ENCODE data around the gene QSOX1.

QSOX1 gene

DNA sequence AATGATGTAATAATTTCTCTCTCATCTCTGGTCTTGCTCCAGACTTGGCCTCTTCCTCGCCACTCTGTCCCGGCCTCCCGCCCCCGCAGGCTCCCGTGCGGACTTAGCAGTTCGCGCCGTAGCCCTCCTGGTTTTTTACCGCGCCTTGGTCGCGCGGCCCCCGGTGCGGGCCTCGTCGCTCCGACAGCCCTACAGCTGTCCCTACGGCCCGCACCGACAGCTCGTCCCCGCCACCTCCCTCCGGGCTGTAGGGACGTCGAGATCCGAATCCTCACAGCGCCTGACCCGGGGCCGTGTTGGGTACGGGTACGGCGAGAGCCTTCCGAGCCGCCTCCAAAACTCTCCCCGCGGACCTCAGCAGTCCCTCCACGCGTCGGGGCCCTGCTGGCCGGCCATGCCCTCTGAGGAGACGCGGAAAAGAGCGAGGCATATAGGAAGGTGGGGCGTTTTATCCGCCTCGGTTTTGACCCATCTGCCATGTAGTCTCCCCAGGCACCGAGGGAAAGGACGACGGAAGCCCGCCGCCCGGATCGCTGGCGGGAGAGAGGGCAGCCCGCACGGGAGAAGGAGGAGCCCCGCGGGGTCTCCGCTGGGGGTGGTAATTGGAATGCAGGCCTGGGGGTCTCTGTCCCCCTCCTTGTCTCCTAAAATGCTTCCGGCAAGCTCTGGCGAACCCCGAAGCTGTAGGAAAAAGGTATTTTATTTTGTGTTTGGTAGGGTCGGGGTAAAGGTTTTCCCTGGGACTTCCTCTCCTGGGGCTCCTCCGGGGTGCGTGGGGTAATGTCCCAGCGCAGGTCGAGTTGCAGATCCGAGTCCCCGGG lies 78.7 kb downstream of the QSOX1 start:
- H3K27ac Mint-ChIP-seq, result no peak overlapping the region
- no peaks in the 10 kb centered on the region for H3K36me3 Mint-ChIP-seq (ENCODE audit: low read depth)
- peaks cover 97% of the 10 kb centered on the region for H3K27me3 Mint-ChIP-seq (ENCODE audit: low read depth)
- H3K9me3 Mint-ChIP-seq, result no peaks in the 10 kb centered on the region
- H3K4me1 Mint-ChIP-seq, result peaks cover 24% of the 10 kb centered on the region
- TF ChIP-seq, protein P1, sequence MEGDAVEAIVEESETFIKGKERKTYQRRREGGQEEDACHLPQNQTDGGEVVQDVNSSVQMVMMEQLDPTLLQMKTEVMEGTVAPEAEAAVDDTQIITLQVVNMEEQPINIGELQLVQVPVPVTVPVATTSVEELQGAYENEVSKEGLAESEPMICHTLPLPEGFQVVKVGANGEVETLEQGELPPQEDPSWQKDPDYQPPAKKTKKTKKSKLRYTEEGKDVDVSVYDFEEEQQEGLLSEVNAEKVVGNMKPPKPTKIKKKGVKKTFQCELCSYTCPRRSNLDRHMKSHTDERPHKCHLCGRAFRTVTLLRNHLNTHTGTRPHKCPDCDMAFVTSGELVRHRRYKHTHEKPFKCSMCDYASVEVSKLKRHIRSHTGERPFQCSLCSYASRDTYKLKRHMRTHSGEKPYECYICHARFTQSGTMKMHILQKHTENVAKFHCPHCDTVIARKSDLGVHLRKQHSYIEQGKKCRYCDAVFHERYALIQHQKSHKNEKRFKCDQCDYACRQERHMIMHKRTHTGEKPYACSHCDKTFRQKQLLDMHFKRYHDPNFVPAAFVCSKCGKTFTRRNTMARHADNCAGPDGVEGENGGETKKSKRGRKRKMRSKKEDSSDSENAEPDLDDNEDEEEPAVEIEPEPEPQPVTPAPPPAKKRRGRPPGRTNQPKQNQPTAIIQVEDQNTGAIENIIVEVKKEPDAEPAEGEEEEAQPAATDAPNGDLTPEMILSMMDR (IDR thresholded peaks at IDR 0.05; ENCODE audit: unreplicated experiment in 3 of 3), result no peak
- peak overlapping the region in 2 of 3 experiments; percentile 57 to 59 for H3K4me3 Mint-ChIP-seq

DNA sequence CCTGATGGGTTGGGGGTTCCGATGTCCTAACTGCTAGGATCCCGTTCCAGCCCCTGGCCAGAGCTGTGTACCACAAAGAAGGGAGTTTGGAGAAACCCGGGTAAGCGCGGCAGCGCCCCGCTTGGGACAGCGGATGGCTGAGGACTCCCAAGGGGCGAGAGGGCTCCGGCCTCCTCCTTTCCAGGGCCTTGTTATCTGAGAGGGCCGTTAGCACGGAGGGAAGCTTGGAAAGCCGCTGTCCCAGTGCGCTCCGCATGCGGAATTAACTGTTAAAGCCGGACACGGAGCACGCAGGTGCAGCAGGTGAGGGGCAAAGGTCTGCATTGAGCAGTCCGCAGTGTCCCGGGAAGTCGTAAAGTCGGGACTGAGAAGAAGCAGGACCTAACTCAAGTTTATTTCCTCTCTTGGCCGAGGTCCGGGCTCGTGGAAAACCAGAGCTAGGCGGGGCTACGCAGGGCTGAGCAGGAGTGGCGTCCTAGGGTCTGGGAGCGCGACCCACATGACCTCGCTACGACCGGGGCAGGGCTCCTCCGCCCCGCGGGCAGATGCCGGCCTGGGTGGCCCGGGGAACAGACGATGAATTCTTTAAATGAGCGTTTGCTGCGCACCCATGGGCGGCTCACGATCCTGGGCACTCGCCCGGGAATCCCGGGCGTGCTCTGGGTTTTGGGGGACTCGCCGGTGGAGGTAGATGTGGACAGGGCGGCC lies 79.9 kb downstream of the QSOX1 start:
- H3K4me1 Mint-ChIP-seq, result peaks cover 20% of the 10 kb centered on the region
- H3K4me3 Mint-ChIP-seq, result peak overlapping the region; percentile 32 to 60 (median 41)
- TF ChIP-seq, protein P1 (IDR thresholded peaks at IDR 0.05; ENCODE audit: unreplicated experiment in 3 of 3), result no peak
- no peak overlapping the region for H3K27ac Mint-ChIP-seq
- no peaks in the 10 kb centered on the region for H3K36me3 Mint-ChIP-seq (ENCODE audit: low read depth)
- no peaks in the 10 kb centered on the region for H3K9me3 Mint-ChIP-seq
- peaks cover 97% of the 10 kb centered on the region for H3K27me3 Mint-ChIP-seq (ENCODE audit: low read depth)

DNA sequence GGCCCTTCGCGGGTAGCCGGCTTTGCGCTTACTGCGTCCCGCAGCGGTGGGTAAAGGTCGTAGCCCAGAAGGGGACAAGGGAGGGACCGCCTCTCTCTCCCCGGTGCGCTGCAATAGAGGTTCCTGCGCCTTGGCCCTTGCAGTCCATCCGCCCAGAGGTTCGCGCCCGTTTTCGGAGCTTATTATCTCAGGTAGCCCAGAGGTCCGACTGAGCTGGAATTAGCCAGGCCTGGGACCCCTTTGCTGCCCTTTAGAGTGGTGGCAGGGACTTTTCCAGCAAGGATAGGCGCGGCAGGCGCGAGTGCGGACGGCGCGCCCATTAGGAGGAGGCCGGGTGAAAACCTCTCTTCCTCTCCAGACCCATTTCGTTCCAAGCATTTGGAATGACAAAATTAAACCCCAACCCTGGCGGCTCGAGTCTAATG lies 80.4 kb downstream of the QSOX1 start:
- Mint-ChIP-seq H3K9me3 (no peaks in the 10 kb centered on the region), H3K4me1 (peaks cover 20% of the 10 kb centered on the region), H3K27ac (no peak overlapping the region), H3K4me3 (no peak overlapping the region), H3K36me3 (ENCODE audit: low read depth) (no peaks in the 10 kb centered on the region), H3K27me3 (ENCODE audit: low read depth) (peaks cover 100% of the 10 kb centered on the region)
- TF ChIP-seq, protein P1 (IDR thresholded peaks at IDR 0.05; ENCODE audit: unreplicated experiment in 3 of 3), result no peak

DNA sequence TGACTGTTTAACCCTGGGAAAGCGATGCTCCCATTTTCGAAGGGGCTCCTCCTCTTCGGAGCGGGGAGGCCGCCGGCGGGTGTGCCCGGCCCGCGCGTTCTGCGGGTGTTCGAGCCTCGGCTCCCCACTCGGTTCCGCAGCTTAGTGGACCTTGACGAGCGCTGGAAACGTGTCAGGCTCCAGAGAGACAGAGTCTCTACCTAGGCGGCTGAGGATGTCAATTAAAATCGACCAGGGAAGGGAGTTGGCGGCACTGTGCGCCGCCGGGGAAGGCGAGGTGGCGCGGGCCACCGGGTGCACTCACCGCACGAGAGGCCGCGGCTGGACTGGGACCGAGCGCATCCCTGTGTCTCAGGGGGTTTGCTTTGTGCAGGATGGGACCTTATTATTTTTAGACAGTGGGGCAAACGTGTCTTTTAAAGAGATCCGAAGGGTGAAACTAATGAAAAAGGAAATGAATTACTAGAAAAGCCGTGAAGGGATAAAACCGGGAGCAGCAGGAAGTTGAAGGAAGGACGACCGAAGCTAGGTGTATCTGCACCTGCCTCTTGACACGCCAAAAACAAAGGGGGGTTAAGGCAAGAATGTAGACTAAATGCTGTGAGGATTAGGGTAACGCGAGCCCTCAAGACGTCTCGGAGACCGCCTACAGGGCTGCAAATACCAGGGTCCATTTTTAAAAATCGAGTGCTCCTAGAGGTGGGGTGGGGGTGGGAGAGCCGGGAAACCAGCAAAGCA lies 81.0 kb downstream of the QSOX1 start:
- TF ChIP-seq, protein P1 (IDR thresholded peaks at IDR 0.05; ENCODE audit: unreplicated experiment in 3 of 3), result no peak
- Mint-ChIP-seq H3K9me3 (no peaks in the 10 kb centered on the region), H3K4me3 (no peak overlapping the region), H3K27me3 (ENCODE audit: low read depth) (peaks cover 100% of the 10 kb centered on the region), H3K36me3 (ENCODE audit: low read depth) (no peaks in the 10 kb centered on the region), H3K4me1 (peaks cover 20% of the 10 kb centered on the region), H3K27ac (no peak overlapping the region)

DNA sequence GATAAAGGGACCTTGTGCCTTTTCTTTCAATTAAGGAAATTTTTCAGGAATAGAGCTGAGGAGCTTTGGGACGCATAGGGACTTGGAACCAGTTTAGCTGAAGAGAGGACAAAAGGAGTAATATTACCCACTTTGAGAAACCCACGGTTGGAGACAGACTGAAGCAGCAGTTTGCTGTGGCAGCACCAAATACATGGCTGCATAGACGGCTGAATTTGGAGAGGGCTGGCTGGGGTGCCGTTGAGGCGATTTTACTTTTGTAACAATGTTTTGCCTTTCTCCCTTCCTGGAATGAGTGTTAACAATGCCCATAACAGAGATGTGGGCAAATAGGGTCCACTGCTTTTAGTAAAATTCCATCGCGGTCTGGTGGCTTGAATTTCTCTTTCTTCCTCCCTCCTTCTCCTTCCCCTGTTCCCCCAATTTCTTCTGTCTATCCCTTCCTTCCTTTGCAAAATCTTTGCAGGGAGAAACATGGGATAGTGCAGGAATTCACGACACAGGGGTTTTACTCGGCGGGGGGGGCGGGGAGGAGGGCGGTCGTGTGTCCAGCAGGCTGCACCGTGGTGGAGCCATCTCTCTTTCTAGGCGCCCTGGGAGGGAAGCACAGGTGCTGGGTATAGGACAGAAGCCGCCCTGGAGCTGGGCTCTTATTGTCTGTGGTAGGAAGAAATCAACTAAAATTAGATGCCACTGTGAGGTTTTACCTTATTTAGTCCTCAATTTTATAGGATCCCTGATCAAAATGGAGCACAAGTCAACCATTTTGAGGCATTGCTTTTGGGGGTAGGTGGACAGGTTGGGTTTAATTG lies 82.2 kb downstream of the QSOX1 start:
- peaks cover 100% of the 10 kb centered on the region for H3K27me3 Mint-ChIP-seq (ENCODE audit: low read depth)
- TF ChIP-seq, protein P1 (IDR thresholded peaks at IDR 0.05; ENCODE audit: unreplicated experiment in 3 of 3), result no peak
- H3K4me1 Mint-ChIP-seq, result peaks cover 14% of the 10 kb centered on the region
- no peaks in the 10 kb centered on the region for H3K36me3 Mint-ChIP-seq (ENCODE audit: low read depth)
- H3K4me3 Mint-ChIP-seq, result no peak overlapping the region
- H3K27ac Mint-ChIP-seq, result no peak overlapping the region
- no peaks in the 10 kb centered on the region for H3K9me3 Mint-ChIP-seq
